ENCODE data around the gene PIK3R6.

The PIK3R6 gene

DNA sequence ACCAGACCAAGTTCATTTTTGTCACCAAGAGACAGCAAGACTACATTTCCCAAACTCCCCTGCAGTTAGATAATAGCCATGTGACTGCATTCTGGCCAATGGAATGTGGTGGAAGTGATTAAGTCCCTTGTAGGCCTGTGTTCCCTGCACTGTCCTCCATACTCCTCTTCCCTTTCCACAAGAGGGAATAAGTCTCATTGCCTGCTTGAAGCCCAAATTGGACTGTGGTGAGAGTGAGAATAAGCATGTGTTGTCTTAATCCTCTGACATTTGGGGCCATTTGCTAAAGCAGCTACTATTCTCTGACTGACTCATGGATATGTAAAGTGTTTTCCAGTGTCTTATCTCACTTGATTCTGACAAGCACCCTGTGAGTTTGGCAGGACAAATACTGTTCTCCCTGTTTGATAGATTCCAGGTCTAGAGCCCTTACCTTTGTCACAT, 20.7 kb downstream of the PIK3R6 start:
- peak; percentile 40 to 47 for DNase-seq

GRCh38 chr17:8844229-8845218, 22.9 kb downstream of the PIK3R6 start:
- no peak for DNase-seq

GRCh38 chr17:8843344-8843743, 24.1 kb downstream of the PIK3R6 start:
- DNase-seq: no peak

DNA sequence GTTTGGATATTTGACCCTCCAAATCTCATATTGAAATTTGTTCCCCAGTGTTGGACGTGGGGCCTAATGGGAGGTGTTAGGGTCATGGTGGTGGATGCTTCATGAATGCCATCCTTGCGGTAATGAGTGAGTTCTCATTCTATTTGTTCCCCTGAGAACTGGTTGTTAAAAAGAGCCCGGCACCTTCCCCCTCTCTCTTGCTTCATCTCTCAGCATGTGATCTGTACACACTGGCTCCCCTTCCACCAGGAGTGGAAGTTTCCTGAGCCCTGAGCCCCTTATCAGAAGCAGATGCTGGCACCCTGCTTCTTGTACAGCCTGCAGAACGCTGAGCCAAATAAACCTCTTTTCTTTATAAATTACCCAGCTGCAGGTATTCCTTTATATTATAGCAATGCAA, 25.6 kb downstream of the PIK3R6 start:
- DNase-seq: no peak

- no peak for DNase-seq
Observed at GRCh38 chr17:8839410-8839935, 28.0 kb downstream of the PIK3R6 start.

- DNase-seq: no peak
Observed at GRCh38 chr17:8838551-8839095, 28.9 kb downstream of the PIK3R6 start.

GRCh38 chr17:8837563-8838075, 29.9 kb downstream of the PIK3R6 start:
- DNase-seq: no peak

DNA sequence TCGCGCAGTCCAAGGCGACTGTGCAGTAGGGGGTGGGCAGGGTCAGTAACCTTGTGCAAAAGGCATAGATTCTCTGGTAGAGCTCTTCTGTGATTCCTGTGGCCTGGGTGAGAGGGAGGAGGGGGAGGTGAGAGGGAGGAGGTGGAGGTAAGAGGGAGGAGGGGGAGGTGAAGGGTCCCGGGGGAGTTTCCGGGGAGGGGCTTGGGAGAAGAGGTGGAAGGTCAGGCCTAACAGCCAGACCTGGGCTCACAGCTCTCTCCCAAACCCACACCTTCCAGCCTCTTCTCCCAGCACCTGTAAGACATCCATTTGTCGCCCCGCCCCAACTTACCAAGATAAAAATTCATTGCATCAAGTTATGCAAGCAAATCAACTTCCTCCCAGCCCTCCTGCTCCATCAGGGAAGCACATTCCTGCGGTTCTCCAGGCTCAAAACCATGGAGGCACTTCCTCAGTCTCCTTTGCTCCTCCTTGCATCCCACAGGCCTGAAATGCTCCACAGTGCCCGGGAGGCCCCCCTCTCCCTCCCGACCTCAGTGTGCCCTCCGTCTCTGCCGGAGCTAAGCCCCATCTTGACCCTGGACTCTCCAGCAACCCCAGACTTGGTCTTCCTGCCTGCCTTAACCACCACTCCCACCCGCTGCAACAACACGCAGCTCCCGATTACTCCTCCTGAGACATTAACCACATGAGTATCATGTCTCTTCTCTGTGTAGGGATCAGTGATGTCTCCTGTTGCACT, 30.5 kb downstream of the PIK3R6 start:
- DNase-seq: no peak

DNA sequence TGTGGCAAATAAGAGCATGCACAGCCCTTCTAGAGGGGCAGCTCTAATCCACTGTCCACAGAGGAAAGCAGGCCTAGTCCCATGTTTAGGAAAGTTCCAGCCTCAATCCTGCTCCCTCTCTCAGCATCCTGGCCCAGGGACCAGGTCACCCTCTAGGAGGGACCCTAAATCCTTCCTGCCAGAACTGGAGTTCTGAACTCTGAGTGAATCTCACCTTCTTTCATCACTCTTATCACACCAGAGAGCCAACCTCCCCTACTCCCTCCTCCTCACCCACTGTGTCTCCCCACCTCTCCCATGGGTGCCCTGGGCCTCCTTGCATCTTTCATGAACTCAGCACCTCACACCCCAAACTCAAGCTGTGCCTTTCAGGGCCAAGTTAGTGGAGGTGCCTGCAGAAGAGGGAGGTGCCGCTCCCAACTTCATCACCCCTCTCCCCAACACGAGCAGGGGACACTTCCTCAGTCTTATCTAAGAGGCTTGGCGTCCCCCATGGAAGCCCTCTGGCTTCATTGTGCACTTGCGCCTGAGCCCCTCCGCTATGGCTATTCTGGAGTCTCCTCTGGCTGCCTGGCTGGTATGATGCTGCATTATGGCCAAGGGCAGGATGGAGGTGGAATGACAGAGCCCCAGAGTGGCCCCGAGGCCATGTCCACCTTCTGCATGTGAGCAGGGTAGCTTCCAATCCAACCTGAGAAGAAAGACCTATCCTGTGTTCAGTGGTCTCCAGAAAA, 31.7 kb downstream of the PIK3R6 start:
- no peak for DNase-seq

DNA sequence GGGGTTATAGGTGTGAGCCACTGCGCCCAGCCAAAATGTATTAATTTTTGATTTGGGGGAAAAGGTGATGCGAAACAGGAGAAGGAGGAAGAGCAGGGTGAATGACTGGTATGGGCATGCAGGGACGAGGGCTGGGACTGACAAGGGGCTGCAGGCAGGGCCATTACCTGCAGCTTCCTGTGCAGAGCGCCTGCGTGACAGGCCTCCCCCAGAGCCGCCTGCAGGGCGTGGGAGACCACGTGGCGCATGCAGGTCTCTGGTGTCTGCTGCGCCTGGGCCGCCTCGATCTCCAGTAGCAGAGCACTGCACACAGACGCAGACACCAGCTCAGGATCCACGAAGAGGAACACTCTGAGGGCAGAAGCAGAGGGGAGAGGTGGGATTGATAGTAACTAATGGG, 32.4 kb downstream of the PIK3R6 start:
- DNase-seq: no peak

DNA sequence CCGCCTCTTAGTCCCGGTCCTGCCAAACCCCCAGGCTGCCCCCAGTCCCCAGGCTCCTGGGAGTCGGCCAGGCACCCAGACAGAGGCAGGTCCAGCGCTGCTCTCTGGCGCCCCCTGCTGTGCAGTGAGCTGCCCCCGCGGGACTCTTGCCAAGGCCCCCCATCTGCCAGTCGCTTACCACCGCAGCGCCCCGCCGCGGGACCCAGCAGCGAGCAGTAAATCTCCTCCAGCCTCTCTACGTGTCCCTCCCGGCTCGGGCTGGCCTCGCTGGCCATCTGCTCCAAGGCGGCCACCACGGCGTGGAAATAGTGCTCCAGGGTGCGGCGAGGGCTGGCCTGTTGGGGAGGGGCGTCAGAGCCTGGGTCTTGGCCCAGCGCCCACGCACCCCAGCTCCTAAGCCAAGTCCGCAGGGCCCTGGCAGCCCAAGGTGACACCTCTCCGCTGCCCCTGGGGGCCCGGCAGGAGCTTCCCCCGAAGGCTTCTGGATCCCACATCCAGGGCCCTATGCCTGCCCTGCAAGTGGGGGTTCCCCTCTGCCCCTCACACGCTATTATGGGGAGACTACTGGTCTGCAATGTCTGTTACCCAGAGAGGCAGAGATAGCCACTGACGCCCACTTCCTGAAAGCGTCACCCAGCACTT, 34.6 kb downstream of the PIK3R6 start:
- DNase-seq: peak; percentile 17 to 28

- DNase-seq: no peak
Observed at GRCh38 chr17:8831234-8831849, 36.1 kb downstream of the PIK3R6 start.

DNA sequence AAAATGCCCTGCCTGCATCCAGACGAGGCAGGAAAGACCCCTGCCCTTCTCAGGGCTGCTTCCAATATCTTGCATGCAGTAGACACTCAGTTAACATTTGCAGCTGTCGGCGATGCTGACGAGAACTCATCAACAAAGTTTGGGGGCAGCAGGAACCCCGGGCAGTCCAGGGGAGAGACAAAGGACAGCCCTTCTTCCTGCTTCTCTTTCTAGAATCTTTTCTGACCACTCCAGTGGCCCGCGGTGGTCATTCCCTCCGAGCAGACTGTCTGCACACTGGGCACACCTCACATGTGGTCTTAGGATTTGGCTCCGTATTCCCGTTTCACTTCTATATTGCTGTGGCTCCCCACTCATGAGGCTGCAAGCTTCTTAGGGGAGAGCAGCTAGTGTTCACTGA, 37.3 kb downstream of the PIK3R6 start:
- DNase-seq: no peak

GRCh38 chr17:8829036-8829941, 38.2 kb downstream of the PIK3R6 start:
- no peak for DNase-seq

GRCh38 chr17:8828517-8828875, 39.0 kb downstream of the PIK3R6 start:
- no peak for DNase-seq

DNA sequence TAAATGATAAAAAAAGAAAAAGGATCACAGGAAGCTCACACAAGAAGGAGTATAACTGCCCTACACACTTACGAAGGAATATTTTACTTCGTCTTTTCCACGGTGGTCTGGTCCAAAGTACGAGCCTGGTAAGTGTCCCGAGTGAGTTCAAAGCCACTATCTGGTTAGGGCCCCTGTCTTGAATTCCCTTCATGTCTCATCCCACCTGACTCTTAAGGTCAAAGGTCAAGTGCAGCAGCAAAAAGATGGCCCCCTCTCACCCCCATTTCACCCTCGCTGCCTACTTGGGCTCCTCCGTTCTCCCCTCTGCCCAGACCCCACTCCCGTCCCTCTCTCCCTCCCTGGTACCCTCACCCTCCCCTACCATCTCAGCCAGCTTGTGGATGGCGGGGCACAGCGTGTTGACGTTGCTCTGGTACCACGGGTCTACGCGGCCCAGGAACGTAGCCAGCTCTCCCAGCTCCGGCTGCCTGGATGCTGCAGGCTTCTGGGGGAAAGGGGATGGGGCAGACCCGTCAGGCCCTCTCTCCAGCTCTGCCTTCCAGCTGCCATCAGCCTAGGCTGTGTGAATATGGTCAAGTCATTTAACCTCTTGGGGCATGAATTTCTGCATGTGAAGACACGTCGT, 40.6 kb downstream of the PIK3R6 start:
- DNase-seq: no peak

DNA sequence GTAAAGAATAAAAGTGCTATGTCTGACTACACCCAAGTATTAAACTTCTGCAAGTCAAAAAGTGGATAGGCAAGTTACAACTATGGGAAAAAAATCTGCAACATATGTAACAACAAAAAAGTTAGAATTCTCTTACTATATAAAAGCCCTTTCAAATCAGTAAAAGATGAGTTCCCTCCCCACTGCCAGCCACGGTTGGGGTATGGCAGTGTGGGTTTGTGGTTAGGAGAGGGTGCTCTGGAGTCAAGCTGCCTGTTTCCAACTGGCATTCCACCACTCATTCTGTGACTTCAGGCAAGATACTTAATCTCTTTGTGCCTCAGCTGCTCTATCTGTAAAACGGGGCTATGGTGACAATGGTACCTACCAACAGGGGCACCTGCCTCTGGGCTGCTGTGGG, 41.7 kb downstream of the PIK3R6 start:
- DNase-seq: no peak

- DNase-seq: no peak
Observed at GRCh38 chr17:8823279-8823678, 44.2 kb downstream of the PIK3R6 start.

DNA sequence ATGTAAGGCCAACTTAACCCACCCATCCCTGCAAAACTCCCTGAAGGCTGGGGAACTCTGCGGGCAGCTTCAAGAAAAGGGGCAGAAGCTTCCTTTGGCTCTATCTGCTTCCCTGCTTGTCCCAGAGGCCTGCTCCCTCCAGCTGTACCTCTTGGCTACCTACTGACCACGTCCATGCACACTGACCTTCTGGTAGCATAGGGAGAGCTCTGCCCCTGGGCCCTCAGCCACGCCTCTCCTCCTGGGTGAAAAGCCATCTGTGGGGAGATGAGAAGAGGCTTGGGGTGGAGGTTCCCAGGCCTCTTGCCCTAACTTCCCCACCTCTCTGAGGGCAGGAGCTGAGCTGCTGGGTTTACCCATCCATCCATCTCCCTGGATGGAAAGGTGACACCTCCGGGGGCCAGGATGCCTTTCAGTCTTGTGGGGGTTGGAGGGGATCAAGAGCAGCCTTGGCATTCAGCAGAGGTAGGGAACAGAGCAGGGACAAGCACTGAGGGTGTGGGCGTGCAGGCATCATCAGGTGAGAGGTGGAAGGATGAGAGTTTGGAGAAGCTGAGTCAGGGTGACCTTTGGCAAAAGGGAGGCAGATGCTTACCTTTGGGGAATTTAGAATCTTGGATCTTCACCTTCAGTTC, 45.0 kb downstream of the PIK3R6 start:
- DNase-seq: no peak
